Kidney capillary endothelial cell (primary cell): ENCODE data around the gene BCAR3.
"Not testable (repeated sequence)": the region's sequence is repeated elsewhere in the genome, so short reads cannot be mapped to it uniquely, and the experiment has no call there.

Source experiments
- DNase-seq: peaks from one replicate; pipeline ENCODE4 v3.0.0-alpha.2; 2018; ENCODE audit warnings: low spot score

BCAR3 gene

GRCh38 chr1:93596329-93597089, 85.1 kb downstream of the BCAR3 start:
- DNase-seq: no peak

- no peak for DNase-seq
These were observed 85.9 kb downstream of the BCAR3 start for GRCh38 chr1:93595743-93596142.

- no peak for DNase-seq
These were observed 86.4 kb downstream of the BCAR3 start for GRCh38 chr1:93595266-93595665.

GRCh38 chr1:93594603-93594880, 87.1 kb downstream of the BCAR3 start:
- DNase-seq: no peak

GRCh38 chr1:93593854-93594602, 87.6 kb downstream of the BCAR3 start:
- DNase-seq: no peak

GRCh38 chr1:93592551-93592949, 89.1 kb downstream of the BCAR3 start:
- no peak for DNase-seq

- no peak for DNase-seq
These were observed 89.7 kb downstream of the BCAR3 start for GRCh38 chr1:93591676-93592550.

GRCh38 chr1:93591291-93591675, 90.4 kb downstream of the BCAR3 start:
- not testable (repeated sequence) for DNase-seq

- no peak for DNase-seq
These were observed 92.7 kb downstream of the BCAR3 start for GRCh38 chr1:93588955-93589354.

- peak; percentile 53 for DNase-seq
These were observed 93.4 kb downstream of the BCAR3 start for GRCh38 chr1:93588206-93588605.

GRCh38 chr1:93587354-93587753, 94.3 kb downstream of the BCAR3 start:
- DNase-seq: no peak

GRCh38 chr1:93585059-93585966, 96.3 kb downstream of the BCAR3 start:
- DNase-seq: no peak

GRCh38 chr1:93584261-93585003, 97.2 kb downstream of the BCAR3 start:
- DNase-seq: no peak

- no peak for DNase-seq
These were observed 99.5 kb downstream of the BCAR3 start for GRCh38 chr1:93581917-93582850.

- peak; percentile 24 for DNase-seq
These were observed 101.7 kb downstream of the BCAR3 start for GRCh38 chr1:93579891-93580290.

- DNase-seq: no peak
These were observed 102.5 kb downstream of the BCAR3 start for GRCh38 chr1:93578911-93579825.

- no peak for DNase-seq
These were observed 103.2 kb downstream of the BCAR3 start for GRCh38 chr1:93578433-93578830.

GRCh38 chr1:93577536-93578432, 103.9 kb downstream of the BCAR3 start:
- DNase-seq: no peak
